ENCODE results near the gene SLC16A13. TPM values are rescaled to one million over a fixed set of nuclear protein-coding genes. Genes with fewer than 3 reads are reported as not detected.

Gene SLC16A13
- total and polyA plus RNA-seq, 2 of the 8 experiments (the other 6 are each of a cell fraction or from before 2014, with no cell fraction given), result 5.4 to 5.8 TPM

DNA sequence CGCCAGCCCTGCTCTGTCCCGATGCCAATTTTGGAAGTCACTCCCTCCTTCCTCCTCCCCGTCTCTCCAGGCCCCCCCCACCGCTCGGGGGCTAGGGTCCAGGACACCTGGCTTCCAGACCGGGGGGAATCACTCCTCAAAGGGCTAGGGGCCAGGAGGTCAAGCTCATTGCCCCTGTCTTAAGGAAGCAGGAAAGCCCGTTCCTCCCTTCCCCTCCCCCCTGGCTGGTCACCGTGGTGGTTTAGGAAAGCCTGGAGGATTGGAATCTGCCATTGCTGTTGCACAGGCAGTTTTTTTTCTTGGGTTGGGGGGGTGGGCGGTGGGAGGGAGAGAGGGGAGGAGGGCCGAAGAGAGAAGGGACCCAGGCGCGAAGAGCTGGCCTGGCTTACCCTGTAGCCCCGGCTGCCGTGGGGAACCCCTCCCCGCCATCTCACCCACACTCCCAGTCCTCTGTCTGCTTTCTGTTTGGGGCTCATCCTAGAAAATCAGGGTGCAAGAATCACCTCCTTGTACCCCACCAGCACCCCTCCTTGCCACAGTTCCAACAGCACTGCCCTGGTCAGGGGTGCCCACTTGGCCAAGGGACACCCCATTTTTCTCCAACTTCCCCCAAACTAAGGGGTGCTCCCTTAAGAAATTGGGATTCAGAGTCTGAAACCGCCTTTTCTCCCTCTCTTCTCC lies 15.8 kb upstream of the SLC16A13 start (continued):
- TF ChIP-seq SP2 (IDR thresholded peaks at IDR 0.05; ENCODE audit: low read length) (no peak), SP4 (IDR thresholded peaks at IDR 0.05; ENCODE audit: low read length) (peak; percentile 59; the same call in 1 of the 2 replicates), HDAC6 (IDR thresholded peaks at IDR 0.05; ENCODE audit: low read depth, low read length) (no peak), RAD21 (IDR thresholded peaks at IDR 0.05 in 1 of 2, conservative IDR thresholded peaks at IDR 0.05 in 1 of 2; ENCODE audit: low read depth in 2 of 2, low read length in 2 of 2) (no peak), MAFK (IDR thresholded peaks at IDR 0.05; ENCODE audit: low read depth, low read length) (no peak), CTBP2 (IDR thresholded peaks at IDR 0.05; ENCODE audit: borderline replicate concordance, insufficient read depth, insufficient read length, low read length) (no peak), NANOG (IDR thresholded peaks at IDR 0.05; ENCODE audit: insufficient read depth, low read depth, low read length, poor library complexity, severe bottlenecking) (no peak), ZNF274 (IDR thresholded peaks at IDR 0.05; ENCODE audit: borderline replicate concordance, extremely low read depth, low read length) (no peak), NRF1 (IDR thresholded peaks at IDR 0.05; ENCODE audit: low read depth, low read length) (no peak), EP300 (IDR thresholded peaks at IDR 0.05; ENCODE audit: borderline replicate concordance in 1 of 2, low read depth in 2 of 2, low read length in 2 of 2) (peak in 1 of 2 experiments; percentile 43; a peak in 1 of 3 replicates), RNF2 (IDR thresholded peaks at IDR 0.05; ENCODE audit: borderline replicate concordance, low read depth, low read length, missing control alignments, poor library complexity, severe bottlenecking) (no peak), RBBP5 (IDR thresholded peaks at IDR 0.05; ENCODE audit: borderline replicate concordance, low read depth, low read length) (peak; percentile 72; the same call in 1 of the 2 replicates), RFX5 (IDR thresholded peaks at IDR 0.05; ENCODE audit: borderline replicate concordance, low read depth, low read length) (no peak), SIRT6 (IDR thresholded peaks at IDR 0.05; ENCODE audit: low read length) (no peak), EGR1 (IDR thresholded peaks at IDR 0.05; ENCODE audit: borderline replicate concordance, low read depth, low read length) (no peak), SIX5 (IDR thresholded peaks at IDR 0.05; ENCODE audit: low read depth, low read length) (no peak), BACH1 (IDR thresholded peaks at IDR 0.05; ENCODE audit: low read length) (no peak)
- TF ChIP-seq, protein P1, sequence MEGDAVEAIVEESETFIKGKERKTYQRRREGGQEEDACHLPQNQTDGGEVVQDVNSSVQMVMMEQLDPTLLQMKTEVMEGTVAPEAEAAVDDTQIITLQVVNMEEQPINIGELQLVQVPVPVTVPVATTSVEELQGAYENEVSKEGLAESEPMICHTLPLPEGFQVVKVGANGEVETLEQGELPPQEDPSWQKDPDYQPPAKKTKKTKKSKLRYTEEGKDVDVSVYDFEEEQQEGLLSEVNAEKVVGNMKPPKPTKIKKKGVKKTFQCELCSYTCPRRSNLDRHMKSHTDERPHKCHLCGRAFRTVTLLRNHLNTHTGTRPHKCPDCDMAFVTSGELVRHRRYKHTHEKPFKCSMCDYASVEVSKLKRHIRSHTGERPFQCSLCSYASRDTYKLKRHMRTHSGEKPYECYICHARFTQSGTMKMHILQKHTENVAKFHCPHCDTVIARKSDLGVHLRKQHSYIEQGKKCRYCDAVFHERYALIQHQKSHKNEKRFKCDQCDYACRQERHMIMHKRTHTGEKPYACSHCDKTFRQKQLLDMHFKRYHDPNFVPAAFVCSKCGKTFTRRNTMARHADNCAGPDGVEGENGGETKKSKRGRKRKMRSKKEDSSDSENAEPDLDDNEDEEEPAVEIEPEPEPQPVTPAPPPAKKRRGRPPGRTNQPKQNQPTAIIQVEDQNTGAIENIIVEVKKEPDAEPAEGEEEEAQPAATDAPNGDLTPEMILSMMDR (IDR thresholded peaks at IDR 0.05; ENCODE audit: control extremely low read depth in 1 of 3, insufficient read depth in 1 of 3, low read depth in 1 of 3, low read length in 3 of 3), result no peak
- TF ChIP-seq, protein P2, sequence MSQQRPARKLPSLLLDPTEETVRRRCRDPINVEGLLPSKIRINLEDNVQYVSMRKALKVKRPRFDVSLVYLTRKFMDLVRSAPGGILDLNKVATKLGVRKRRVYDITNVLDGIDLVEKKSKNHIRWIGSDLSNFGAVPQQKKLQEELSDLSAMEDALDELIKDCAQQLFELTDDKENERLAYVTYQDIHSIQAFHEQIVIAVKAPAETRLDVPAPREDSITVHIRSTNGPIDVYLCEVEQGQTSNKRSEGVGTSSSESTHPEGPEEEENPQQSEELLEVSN (IDR thresholded peaks at IDR 0.05), result no peak

Data from H1 (cell line).